Measurements from ENCODE around the gene MAP7.

DNA sequence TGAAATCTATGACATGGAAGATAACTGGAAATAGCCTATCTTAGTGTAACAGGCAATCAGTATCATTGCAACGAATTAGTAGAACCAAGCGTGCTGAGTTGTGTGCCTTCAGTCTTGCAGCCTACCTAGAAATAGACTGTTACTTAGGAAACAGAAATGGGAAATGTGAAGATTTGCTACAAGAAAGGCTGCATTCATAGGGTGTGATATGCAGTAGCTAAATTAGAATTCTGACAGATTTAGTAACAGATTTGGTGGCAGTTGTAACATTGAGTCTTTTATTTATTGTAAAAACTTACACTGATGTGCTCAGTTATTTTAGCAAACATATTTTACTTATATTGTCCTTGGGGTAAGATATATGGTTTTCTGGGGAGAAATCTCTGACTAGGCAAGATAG is 56.2 kb downstream of the MAP7 start:
- TF ChIP-seq, protein P1, sequence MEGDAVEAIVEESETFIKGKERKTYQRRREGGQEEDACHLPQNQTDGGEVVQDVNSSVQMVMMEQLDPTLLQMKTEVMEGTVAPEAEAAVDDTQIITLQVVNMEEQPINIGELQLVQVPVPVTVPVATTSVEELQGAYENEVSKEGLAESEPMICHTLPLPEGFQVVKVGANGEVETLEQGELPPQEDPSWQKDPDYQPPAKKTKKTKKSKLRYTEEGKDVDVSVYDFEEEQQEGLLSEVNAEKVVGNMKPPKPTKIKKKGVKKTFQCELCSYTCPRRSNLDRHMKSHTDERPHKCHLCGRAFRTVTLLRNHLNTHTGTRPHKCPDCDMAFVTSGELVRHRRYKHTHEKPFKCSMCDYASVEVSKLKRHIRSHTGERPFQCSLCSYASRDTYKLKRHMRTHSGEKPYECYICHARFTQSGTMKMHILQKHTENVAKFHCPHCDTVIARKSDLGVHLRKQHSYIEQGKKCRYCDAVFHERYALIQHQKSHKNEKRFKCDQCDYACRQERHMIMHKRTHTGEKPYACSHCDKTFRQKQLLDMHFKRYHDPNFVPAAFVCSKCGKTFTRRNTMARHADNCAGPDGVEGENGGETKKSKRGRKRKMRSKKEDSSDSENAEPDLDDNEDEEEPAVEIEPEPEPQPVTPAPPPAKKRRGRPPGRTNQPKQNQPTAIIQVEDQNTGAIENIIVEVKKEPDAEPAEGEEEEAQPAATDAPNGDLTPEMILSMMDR (IDR thresholded peaks at IDR 0.05): no peak
- TF ChIP-seq POLR2A (IDR thresholded peaks at IDR 0.05) (no peak), POLR2AphosphoS5 (IDR thresholded peaks at IDR 0.05) (no peak)
